Fibroblast of villous mesenchyme (primary cell): ENCODE measurements around the gene EID3. TPM values are rescaled to one million over a fixed set of nuclear protein-coding genes. Genes with fewer than 3 reads are reported as not detected.

Experiments
- DNase-seq: peaks from one replicate; pipeline ENCODE4 v3.0.0-alpha.2; 2010; ENCODE audit warnings: low read depth
- H3K4me3 ChIP-seq: 2 replicates; pipeline ENCODE4 v1.5.1; 2011; ENCODE audit warnings: low read depth, mild to moderate bottlenecking, low read length
- total RNA-seq: library from RNA; depleted of rRNA; stranded (reverse); fragments of >200 nt; gene quantifications from 2 replicates; pipeline ENCODE4 v1.2.3, GENCODE V29; 2012
- TF ChIP-seq, protein P1 (sequence below): IDR thresholded peaks from 2 replicates; pipeline ENCODE4 v1.5.1; 2012; ENCODE audit warnings: low read depth, mild to moderate bottlenecking, low read length; ENCODE audit not compliant: insufficient read depth

Gene EID3
- total RNA-seq, 1 donor = 25.0 TPM

DNA sequence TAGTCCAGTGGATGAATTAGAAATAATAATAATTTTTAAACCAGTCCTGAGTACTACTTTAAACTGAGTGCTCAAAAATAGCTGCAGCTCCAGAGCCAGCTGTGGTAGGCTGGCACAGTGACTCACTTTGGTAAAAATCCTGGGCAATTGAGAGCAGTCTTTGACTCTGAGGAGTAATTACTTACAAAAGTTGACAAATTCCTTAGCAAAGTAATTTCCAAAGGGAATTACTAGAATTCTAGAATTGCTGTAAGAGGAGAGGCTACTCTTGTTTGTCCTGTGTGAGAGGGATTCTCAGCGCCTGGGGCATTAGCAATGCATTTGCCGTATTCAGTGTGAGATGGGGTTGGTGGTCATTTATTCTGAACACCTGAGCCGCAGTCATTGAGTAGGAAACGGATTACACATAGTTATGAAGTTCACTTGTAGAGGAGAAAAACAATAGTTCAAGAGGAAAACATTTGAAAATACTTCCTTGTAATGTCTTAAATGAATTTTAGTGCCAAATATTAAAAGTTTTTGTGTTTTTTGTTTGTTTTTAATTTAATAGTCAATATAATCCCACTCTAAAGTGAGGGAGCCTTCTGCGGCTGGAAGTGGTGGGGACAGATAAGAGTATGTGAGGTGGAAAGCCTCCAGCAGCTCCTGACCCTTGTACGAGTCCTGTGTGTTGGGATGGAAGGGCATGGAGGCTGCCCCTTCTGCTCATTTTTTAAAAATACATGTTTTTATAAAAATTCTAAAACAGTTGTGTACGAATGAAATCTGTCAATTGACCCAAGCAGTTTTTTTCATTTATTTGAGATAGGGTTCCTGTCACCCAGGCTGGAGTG lies 41.9 kb downstream of the EID3 start:
- DNase-seq = no peak
- no peak overlapping the region for H3K4me3 ChIP-seq
- TF ChIP-seq, protein P1, sequence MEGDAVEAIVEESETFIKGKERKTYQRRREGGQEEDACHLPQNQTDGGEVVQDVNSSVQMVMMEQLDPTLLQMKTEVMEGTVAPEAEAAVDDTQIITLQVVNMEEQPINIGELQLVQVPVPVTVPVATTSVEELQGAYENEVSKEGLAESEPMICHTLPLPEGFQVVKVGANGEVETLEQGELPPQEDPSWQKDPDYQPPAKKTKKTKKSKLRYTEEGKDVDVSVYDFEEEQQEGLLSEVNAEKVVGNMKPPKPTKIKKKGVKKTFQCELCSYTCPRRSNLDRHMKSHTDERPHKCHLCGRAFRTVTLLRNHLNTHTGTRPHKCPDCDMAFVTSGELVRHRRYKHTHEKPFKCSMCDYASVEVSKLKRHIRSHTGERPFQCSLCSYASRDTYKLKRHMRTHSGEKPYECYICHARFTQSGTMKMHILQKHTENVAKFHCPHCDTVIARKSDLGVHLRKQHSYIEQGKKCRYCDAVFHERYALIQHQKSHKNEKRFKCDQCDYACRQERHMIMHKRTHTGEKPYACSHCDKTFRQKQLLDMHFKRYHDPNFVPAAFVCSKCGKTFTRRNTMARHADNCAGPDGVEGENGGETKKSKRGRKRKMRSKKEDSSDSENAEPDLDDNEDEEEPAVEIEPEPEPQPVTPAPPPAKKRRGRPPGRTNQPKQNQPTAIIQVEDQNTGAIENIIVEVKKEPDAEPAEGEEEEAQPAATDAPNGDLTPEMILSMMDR = no peak

- DNase-seq = no peak
These were observed 44.0 kb downstream of the EID3 start for GRCh38 chr12:104347374-104348075.

GRCh38 chr12:104348283-104348993 lies 44.9 kb downstream of the EID3 start:
- DNase-seq = no peak
- no peak overlapping the region for H3K4me3 ChIP-seq
- TF ChIP-seq, protein P1 = no peak

More at GRCh38 chr12:104347374-104348075, 44.0 kb downstream of the EID3 start:
- no peak overlapping the region for H3K4me3 ChIP-seq
- TF ChIP-seq, protein P1 = no peak

DNA sequence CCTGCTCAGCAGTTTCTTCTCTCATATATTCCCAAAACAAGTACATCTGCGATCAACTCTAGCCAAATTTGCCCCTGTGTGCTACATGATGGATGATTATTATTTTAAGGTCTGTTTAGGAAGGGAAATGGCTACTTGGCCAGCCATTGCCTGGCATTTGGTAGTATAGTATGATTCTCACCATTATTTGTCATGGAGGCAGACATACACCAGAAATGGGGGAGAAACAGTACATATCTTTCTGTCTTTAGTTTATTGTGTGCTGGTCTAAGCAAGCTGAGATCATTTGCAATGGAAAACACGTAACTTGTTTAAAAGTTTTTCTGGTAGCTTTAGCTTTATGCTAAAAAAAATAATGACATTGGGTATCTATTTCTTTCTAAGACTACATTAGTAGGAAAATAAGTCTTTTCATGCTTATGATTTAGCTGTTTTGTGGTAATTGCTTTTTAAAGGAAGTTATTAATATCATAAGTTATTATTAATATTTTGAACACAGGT lies 45.5 kb downstream of the EID3 start:
- TF ChIP-seq, protein P1 = no peak
- DNase-seq = no peak
- H3K4me3 ChIP-seq = no peak overlapping the region

DNA sequence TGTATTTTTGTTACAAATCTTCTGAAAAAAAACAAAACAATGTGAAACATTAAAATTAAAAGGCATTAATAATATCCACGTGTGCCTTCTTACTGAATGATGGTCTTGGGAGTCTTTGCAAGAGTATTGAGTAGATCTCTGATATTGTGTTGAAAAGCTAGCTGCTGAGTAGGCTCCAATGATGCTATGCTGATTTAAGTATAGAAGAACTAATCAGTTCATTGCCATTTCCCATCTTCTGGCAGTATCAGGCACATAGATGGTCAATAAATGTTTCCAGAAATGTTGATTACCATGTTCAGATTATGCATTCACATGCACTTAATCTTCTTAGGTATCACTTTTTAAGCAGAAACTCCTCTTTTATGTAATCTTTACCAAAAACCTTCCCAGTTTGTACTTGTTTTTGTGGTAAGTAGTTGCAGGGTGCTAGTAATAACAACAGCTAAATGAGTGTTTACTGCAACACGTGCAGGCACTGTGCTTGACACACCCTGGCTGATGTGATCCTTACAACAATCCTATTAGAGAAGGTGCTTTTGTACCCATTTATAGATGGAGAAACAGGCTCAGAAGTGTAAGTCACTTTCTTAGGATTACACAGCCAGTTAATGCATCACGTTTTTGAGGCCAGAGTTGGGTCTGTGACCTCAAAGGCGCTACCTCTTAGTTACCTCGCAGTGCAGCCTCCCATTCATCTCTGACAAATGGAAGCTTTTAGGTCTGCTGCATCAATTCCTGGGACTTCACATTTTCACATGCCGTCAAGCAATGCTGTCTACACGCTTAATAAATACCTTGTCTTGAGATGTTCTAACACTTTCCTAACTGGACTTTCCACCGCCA lies 46.9 kb downstream of the EID3 start:
- TF ChIP-seq, protein P1 = no peak
- no peak overlapping the region for H3K4me3 ChIP-seq
- no peak for DNase-seq
